Endodermal cell (in vitro differentiated cells): Measurements from ENCODE around the gene CCDC175. TPM values are rescaled to one million over a fixed set of nuclear protein-coding genes. Genes with fewer than 3 reads are reported as not detected.
A peak's percentile ranks its signal among the peaks of the same experiment; 100 is the strongest.

Experiments used
- DNase-seq: peaks from one replicate; pipeline ENCODE4 v3.0.0-alpha.2; 2017
- H3K27ac ChIP-seq: 2 replicates; pipeline ENCODE4 v1.5.1; 2013; ENCODE audit warnings: mild to moderate bottlenecking, low read depth, low read length, moderate library complexity
- H3K27me3 ChIP-seq: 2 replicates; pipeline ENCODE4 v1.6.1; 2013; ENCODE audit warnings: mild to moderate bottlenecking, low read length, moderate library complexity; ENCODE audit not compliant: insufficient read depth, control insufficient read depth, poor library complexity, severe bottlenecking
- H3K36me3 ChIP-seq: 2 replicates; pipeline ENCODE4 v1.7.0; 2013; ENCODE audit warnings: mild to moderate bottlenecking, low read length, moderate library complexity; ENCODE audit not compliant: control insufficient read depth, insufficient read depth
- H3K4me1 ChIP-seq: one replicate; pipeline ENCODE4 v1.7.0; 2013; ENCODE audit warnings: low read length; ENCODE audit not compliant: control insufficient read depth, insufficient read depth
- H3K4me3 ChIP-seq: 2 replicates; pipeline ENCODE4 v1.5.1; 2013; ENCODE audit warnings: mild to moderate bottlenecking, low read length, moderate library complexity
- H3K9ac ChIP-seq: 2 replicates; pipeline ENCODE4 v1.6.1; 2013; ENCODE audit warnings: mild to moderate bottlenecking, low read length, moderate library complexity; ENCODE audit not compliant: poor library complexity, severe bottlenecking; ENCODE audit errors: extremely low read depth
- H3K9me3 ChIP-seq: 2 replicates; pipeline ENCODE4 v1.6.1; 2013; ENCODE audit warnings: mild to moderate bottlenecking, low read length, moderate library complexity; ENCODE audit not compliant: control insufficient read depth
- H3K27ac Mint-ChIP-seq: 2 replicates; pipeline ENCODE4 v1.8.0; 2020; ENCODE audit warnings: mixed read lengths
- H3K27me3 Mint-ChIP-seq: 2 replicates; pipeline ENCODE4 v1.8.0; 2021; ENCODE audit warnings: mild to moderate bottlenecking, mixed read lengths; ENCODE audit not compliant: insufficient read depth
- H3K36me3 Mint-ChIP-seq: 2 replicates; pipeline ENCODE4 v1.8.0; 2020; ENCODE audit warnings: low read depth, mixed read lengths
- H3K4me1 Mint-ChIP-seq: 2 replicates; pipeline ENCODE4 v1.8.0; 2020; ENCODE audit warnings: mixed read lengths
- H3K4me3 Mint-ChIP-seq: 2 replicates; pipeline ENCODE4 v1.8.0; 2020; ENCODE audit warnings: mild to moderate bottlenecking, moderate library complexity, mixed read lengths
- H3K9me3 Mint-ChIP-seq: 2 replicates; pipeline ENCODE4 v1.8.0; 2020; ENCODE audit warnings: mild to moderate bottlenecking, mixed read lengths
- CTCF ChIP-seq: fragments of 200-600 bp; sonication (generic); conservative IDR thresholded peaks from 2 replicates; pipeline ENCODE4 v1.5.0; 2021; ENCODE audit warnings: antibody characterized with exemption, mild to moderate bottlenecking
- WGBS, 2 experiments: methylation state at CpG; one replicate each; pipeline versions ENCODE4 v1.1.5 to v1.1.7; 2013; ENCODE audit warnings: missing lambda C conversion rate in 2 of 2, mixed read lengths in 1 of 2; ENCODE audit not compliant: insufficient coverage in 1 of 2, insufficient read length in 1 of 2; 5-methylcytosine and 5-hydroxymethylcytosine counted together
- total RNA-seq, 2 donors: library from RNA; stranded (reverse); fragmentation: NEBNext Ultra II Directional in 1 of 2; extraction: Animal tissue kit (Norgen Biotek cat#: 25700) in 1 of 2; gene quantifications; 2 replicates in 1 of 2; 3 replicates in 1 of 2; pipeline ENCODE4 v1.2.1, GENCODE V29; 2021

The CCDC175 gene
- total RNA-seq, 2 donors from 2014 or later, result 0.53 to 0.66 TPM

- Mint-ChIP-seq H3K27me3 (no peaks in the 10 kb centered on the region), H3K36me3 (peaks cover 33% of the 10 kb centered on the region), H3K9me3 (no peaks in the 10 kb centered on the region), H3K4me1 (no peaks in the 10 kb centered on the region), H3K27ac (no peak overlapping the region), H3K4me3 (no peak overlapping the region)
- peaks cover 82% of the 10 kb centered on the region for H3K36me3 ChIP-seq
- 92 to 100% methylated on average over 1 to 3 of the region's 3 CpGs for WGBS, 2 experiments
- H3K4me1 ChIP-seq, result no peaks in the 10 kb centered on the region
- DNase-seq, result no peak
- TF ChIP-seq CTCF, result no peak
- H3K9me3 ChIP-seq, result no peaks in the 10 kb centered on the region
- no peak overlapping the region for H3K9ac ChIP-seq
- H3K27me3 ChIP-seq, result no peaks in the 10 kb centered on the region
- no peak overlapping the region for H3K27ac ChIP-seq
- H3K4me3 ChIP-seq, result no peak overlapping the region
Observed at GRCh38 chr14:59500732-59501131, 75.9 kb downstream of the CCDC175 start.

- no peaks in the 10 kb centered on the region for H3K27me3 ChIP-seq
- no peaks in the 10 kb centered on the region for H3K27me3 Mint-ChIP-seq
Observed at GRCh38 chr14:59492384-59492783, 84.2 kb downstream of the CCDC175 start.

GRCh38 chr14:59490756-59491155 lies 85.9 kb downstream of the CCDC175 start:
- Histone ChIP-seq H3K36me3 (peaks cover 81% of the 10 kb centered on the region), H3K27ac (no peak overlapping the region), H3K27me3 (no peaks in the 10 kb centered on the region), H3K9ac (no peak overlapping the region), H3K9me3 (peaks cover 9% of the 10 kb centered on the region), H3K4me1 (no peaks in the 10 kb centered on the region), H3K4me3 (no peak overlapping the region)
- Mint-ChIP-seq H3K27ac (peak overlapping the region; percentile 11), H3K27me3 (no peaks in the 10 kb centered on the region), H3K36me3 (peaks cover 75% of the 10 kb centered on the region), H3K4me3 (no peak overlapping the region), H3K4me1 (peaks cover 2% of the 10 kb centered on the region), H3K9me3 (no peaks in the 10 kb centered on the region)
- TF ChIP-seq CTCF, result no peak
- WGBS, 2 experiments, result 90 to 93% methylated on average over 3 of the region's 3 CpGs
- no peak for DNase-seq

More at GRCh38 chr14:59492384-59492783, 84.2 kb downstream of the CCDC175 start:
- Histone ChIP-seq H3K36me3 (peaks cover 90% of the 10 kb centered on the region), H3K4me3 (no peak overlapping the region), H3K9ac (no peak overlapping the region), H3K9me3 (peaks cover 9% of the 10 kb centered on the region), H3K27ac (no peak overlapping the region), H3K4me1 (no peaks in the 10 kb centered on the region)
- Mint-ChIP-seq H3K4me1 (no peaks in the 10 kb centered on the region), H3K4me3 (no peak overlapping the region), H3K36me3 (peaks cover 81% of the 10 kb centered on the region), H3K9me3 (no peaks in the 10 kb centered on the region), H3K27ac (no peak overlapping the region)
- TF ChIP-seq CTCF, result no peak
- no peak for DNase-seq
- 96 to 100% methylated on average over 1 of the region's 1 CpG for WGBS, 2 experiments
